ENCODE measurements around the gene RLF.

- TF ChIP-seq POLR2AphosphoS5 (IDR thresholded peaks at IDR 0.05) = no peak
- TF ChIP-seq, protein P1, sequence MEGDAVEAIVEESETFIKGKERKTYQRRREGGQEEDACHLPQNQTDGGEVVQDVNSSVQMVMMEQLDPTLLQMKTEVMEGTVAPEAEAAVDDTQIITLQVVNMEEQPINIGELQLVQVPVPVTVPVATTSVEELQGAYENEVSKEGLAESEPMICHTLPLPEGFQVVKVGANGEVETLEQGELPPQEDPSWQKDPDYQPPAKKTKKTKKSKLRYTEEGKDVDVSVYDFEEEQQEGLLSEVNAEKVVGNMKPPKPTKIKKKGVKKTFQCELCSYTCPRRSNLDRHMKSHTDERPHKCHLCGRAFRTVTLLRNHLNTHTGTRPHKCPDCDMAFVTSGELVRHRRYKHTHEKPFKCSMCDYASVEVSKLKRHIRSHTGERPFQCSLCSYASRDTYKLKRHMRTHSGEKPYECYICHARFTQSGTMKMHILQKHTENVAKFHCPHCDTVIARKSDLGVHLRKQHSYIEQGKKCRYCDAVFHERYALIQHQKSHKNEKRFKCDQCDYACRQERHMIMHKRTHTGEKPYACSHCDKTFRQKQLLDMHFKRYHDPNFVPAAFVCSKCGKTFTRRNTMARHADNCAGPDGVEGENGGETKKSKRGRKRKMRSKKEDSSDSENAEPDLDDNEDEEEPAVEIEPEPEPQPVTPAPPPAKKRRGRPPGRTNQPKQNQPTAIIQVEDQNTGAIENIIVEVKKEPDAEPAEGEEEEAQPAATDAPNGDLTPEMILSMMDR (IDR thresholded peaks at IDR 0.05) = no peak
- TF ChIP-seq POLR2A (IDR thresholded peaks at IDR 0.05) = no peak
These were observed 84.5 kb downstream of the RLF start for GRCh38 chr1:40245686-40246085.
